HG02798 (cell line): ENCODE results near the gene ASGR1.

Experiments
- ATAC-seq: cut with Tn5 transposase; IDR thresholded peaks from one replicate; pipeline ENCODE4 v1.9.1; 2021; ENCODE audit warnings: mild to moderate bottlenecking; ENCODE audit not compliant: unreplicated experiment, poor library complexity

ASGR1 gene

GRCh38 chr17:7216242-7217112 is 37.3 kb upstream of the ASGR1 start:
- no peak for ATAC-seq

DNA sequence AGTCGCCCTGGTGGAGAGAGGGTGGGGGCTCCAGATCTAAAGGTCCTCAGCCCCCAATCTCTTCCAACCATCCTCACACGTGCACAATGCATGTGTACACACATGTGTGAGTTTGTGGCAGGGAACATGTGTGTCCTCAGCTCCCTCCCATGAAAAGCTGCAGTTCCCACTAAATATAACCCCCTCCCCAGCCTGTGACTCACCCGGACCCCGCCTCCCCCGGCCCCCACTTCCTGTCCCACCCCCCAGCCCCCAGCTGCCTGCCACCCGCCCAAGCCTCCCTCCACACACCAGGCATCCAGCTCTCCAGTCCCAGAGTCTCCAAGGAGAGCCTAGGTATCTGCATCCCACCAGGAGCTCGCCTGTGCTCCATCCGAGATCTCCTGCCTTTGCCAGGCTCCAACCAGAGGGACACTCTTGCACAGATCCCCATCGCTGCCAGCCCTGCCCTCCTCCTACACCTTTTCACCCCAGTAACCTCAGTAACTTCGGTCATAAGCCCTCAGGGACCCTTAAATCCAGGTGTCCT is 36.5 kb upstream of the ASGR1 start:
- no peak for ATAC-seq

DNA sequence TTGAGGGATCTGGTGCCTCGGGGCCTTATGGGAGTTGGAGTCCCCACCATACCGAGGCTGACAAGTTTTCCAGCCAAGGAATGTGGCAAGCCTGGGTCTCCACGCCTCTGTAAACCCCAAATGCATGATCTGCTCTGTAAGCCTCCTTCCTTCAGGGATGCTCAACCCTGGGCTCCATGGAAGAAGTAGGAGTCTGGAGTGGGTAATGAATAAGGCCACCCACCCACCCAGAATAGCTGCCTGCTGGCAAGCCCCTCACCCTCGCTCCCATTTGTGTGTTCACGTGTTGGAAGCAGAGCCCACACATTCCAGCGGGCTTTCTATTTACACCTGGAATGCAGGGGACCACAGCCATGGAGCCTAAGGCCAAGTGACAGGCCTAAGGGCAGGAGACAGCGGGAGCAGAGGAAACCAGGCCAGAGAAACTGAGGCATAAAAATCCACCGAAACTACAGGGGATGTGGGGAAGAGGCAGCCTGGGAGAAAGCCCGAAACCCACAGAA is 36.0 kb upstream of the ASGR1 start:
- ATAC-seq, result no peak

- peak; percentile 84 for ATAC-seq
Observed at GRCh38 chr17:7214300-7215135, 35.3 kb upstream of the ASGR1 start.

- peak; percentile 2 for ATAC-seq
Observed at GRCh38 chr17:7213895-7214299, 34.7 kb upstream of the ASGR1 start.

DNA sequence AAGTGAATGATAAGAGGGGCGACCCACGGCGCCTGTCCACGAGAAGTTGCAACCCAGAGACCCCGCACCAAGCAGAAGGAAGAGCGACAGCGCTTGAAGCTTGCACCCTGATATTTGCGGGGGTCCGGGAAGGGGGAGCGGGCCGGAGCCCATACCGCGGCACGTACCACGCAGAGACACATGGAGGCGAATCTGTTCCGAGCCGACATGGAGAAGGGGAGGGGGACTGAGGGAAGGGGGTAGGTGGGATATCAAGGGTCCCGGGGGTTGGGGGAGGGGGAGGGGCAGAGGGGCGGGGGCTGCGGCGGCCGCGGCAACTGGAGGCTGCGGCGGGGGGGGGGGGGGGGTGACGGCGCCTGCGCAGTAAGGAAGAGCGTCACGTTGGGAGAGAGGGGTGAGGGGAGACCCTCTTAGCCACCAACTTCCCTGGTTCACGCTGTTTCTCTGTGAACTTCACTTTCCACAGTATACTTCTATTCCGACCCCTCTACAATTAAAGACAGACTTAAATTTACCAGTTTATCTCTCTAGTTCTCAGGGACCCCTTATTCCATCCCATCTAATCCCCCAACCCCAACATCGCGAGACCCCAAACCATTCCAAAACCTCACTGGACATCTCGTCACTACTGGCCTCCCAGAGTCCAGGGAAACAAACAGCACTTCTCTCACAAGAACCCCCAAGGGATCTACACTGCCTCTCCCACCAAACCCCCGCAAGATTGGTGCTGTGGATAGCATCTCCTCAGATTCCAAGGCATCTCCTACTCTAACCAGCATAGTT is 32.5 kb upstream of the ASGR1 start:
- no peak for ATAC-seq

- ATAC-seq, result no peak
Observed at GRCh38 chr17:7208754-7209460, 29.7 kb upstream of the ASGR1 start.

DNA sequence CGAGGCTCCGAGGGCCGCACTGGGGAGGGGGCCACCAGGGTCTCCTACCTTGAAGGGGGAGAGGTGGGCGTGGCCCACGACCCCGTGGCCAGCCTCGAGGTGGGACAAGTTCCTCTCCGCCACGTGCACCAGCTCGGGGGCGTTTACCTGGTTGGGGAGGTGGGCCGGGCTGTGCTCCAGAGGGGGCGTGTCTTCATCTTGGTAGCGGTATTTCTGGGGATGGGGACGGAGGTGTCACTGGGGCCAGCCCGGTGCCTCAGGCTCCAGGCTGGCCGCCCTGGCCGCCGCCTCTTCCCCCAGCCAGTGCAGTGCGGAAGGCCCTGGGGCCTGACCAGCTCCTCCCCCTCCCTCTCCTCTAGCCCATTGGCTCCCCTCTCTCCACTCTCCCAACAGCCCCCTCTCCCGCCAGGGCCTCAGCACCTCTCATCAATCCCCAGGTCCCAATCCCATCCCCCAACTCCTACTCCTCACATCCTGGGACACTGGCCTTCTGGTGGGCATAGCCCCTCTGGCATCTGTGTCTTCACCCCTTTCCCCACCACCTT is 28.9 kb upstream of the ASGR1 start:
- no peak for ATAC-seq

DNA sequence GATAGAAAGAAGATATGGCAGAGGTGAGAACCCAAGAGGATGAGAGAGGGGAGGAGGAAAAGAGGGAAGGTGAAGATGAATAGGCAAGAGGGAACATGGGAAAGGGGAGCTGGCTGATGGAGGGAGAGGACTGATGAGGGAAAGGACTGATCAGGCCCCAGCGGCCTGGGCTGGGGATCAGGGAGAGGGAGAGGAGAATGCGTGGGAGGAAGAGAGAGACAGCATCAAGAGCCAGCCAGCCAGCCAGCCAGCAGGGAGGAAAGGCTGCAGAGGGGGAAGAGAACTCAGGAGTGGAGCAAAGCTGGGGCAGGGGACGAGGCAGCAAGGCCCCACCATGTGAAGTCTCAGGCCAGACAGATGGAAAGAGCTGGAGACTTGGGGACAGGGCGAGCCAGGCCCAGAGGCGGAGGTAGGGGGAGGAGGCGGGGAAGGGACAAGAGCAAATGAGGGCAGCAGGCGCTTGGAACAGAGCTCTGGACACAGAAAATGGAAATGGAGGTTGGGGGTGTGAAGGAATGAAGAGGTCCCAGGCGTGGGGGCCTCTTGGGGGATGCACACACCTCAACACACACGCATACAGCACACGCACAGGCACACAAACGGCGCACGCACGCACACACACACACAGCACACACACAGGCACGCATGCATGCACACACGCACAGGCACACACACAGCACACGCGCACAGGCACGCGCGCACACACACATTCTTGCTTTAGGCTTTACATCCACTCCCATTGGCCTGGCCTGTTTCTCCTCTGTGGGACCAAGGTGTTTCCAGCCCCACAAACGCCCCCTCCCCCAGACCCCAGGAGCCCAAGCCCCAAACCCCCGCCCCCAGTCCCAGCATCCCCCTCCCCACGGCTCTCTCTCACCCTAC is 28.2 kb upstream of the ASGR1 start:
- ATAC-seq, result no peak

DNA sequence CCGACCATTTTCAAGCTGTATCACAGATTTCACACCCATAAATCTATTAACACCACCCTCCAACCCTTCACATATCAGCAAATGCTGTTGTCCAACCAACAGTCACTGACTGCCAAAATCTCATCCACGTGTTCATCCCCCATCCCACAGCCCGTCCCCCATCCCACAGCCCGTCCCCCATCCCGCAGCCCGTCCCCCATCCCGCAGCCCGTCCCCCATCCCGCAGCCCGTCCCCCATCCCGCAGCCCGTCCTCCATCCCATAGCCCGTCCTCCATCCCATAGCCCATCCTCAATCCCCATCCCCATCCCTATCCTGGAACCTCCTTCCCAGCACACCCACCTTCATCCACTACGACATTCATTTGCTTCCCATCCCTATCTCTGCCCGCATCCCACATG is 26.4 kb upstream of the ASGR1 start:
- ATAC-seq, result no peak

DNA sequence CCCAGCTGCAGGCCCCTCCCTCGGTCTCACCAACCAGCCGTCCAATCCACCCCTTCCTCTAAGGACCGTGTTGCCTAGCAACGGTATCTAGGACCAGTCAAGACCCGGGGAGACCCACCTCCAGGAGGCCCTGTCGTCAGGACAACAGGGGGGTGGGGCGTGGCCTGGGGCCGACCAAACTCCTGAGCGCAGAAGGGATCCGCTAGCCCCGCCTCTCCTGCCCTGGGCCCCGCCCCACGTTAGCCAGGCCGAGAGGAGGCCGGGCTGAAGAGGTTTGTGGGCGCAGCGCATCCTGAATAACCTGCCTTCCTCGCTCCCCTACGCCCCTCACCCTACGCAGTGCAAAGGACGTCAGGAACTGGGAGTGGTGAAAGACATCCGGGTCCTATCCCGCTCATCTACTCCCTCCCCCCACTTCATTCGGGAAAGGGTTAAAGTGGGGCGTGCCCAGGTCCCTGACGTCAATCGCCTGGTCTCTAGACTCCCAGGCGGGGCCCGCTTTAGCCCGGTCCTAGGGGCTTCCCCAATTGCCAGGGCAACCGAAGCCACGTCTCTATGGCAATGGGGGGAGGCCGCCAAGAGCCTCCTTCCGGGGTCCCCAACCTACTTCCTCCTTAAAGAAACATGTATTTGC is 25.8 kb upstream of the ASGR1 start:
- ATAC-seq, result peak; percentile 86

- ATAC-seq, result no peak
Observed at GRCh38 chr17:7204336-7204735, 25.2 kb upstream of the ASGR1 start.

DNA sequence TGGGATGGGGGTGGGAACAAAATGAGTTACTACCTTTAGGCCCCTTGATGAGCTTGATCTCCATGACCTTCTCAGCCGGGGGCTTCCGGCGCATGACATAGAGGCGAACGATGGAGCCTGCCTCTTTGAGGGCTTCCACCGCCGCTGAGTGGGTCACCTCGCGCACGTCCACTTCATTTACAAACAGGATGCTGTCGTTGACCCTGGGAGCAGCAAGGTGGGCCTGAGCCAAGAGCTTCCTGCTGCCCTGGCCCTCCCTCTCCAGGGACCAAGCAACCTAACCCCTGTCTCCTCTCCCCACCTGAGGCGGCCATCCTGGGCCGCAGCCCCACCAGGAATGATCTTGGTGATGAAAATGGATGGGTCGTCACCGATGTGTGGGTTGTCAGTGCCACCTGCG is 24.2 kb upstream of the ASGR1 start:
- ATAC-seq, result no peak

DNA sequence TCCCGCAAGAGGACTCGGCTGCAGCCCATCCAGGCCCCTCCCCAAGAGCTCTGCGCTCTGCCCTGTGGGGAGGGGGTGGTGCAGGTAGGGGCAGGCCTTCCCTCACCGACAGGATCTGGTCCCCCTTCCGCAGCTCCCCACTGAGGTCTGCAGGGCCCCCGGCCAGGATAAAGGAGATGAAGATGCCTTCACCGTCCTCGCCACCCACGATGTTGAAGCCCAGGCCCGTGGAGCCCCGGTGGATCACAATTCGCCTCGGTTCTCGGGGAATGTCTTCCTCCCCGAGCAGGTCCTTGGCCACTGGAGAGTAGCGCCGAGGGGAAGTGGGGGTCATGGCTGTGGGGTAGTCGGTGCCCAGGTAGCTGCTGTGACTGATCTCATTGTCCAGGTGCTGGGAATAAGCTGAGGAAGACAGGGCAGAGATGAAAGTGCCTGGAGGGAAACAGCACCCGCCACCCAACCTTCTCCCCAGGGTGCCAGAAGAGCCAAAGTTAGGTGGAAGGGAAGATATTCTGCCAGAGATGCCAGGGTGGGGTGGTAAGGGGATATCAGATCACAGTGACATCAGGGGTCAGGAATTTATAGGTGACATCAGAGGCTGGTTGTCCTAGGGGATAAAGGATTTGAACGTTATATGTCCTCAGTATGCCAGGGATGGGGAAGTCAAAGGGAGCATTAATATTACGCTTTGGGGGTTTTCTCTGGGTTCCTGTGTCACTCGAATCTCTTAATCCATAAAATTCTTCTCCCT is 17.7 kb upstream of the ASGR1 start:
- ATAC-seq, result no peak

- ATAC-seq, result no peak
Observed at GRCh38 chr17:7195971-7196370, 16.8 kb upstream of the ASGR1 start.

GRCh38 chr17:7192271-7192937 is 13.2 kb upstream of the ASGR1 start:
- ATAC-seq, result no peak
